GM19397 (cell line): ENCODE results near the gene GAL3ST2.
"Not testable (repeated sequence)": the region's sequence is repeated elsewhere in the genome, so short reads cannot be mapped to it uniquely, and the experiment has no call there.

Source experiments
- ATAC-seq: cut with Tn5 transposase; IDR thresholded peaks from one replicate; pipeline ENCODE4 v1.9.1; 2021; ENCODE audit warnings: mild to moderate bottlenecking, moderate library complexity; ENCODE audit not compliant: unreplicated experiment

Gene GAL3ST2

DNA sequence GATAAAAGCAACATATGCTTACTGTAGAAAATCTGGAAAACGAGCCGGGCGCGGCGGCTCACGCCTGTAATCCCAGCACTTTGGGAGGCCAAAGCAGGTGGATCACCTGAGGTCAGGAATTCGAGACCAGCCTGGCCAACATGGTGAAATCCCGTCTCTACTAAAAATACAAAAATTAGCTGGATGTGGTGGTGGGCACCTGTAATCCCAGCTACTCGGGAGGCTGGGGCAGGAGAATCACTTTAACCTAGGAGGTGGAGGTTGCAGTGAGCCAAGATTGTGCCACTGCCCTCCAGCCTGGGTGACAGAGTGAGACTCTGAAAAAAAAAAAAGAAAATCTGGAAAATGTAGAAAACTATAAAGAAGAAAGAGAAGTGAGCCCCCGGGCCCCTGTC is 41.2 kb downstream of the GAL3ST2 start:
- not testable (repeated sequence) for ATAC-seq

DNA sequence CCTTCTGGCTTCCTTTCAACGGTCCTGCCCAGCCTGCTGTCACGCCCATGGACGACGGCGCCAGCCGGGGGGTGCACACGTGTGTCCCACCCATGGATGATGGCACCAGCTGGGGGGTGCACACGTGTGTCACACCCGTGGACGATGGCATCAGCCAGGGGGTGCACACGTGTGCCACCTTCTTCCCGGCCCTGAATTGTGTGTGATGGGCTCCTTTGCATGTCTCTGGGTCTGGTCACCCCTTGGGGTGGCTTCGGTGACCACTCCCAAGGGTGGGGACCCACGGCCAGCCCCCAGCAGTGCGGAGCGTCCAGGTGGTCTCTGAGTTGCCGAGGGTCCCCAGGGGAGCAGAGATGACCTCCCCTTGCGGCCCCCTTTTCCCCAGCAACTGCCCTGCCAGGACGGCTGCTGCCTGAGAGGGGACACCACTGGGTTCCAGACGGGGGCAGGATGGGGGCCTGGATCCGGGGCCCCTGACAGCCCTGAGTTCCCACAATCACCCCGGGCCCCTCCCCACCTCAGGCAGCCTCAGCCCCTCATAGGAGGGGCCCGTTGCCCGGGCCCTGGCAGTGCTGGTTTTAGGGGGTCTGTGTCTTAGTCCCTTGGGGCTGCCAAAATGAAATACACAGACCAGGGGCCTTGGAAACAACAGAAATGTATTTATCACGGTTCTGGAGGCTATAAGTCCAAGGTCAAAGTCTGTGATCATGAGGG is 41.8 kb downstream of the GAL3ST2 start:
- no peak for ATAC-seq

DNA sequence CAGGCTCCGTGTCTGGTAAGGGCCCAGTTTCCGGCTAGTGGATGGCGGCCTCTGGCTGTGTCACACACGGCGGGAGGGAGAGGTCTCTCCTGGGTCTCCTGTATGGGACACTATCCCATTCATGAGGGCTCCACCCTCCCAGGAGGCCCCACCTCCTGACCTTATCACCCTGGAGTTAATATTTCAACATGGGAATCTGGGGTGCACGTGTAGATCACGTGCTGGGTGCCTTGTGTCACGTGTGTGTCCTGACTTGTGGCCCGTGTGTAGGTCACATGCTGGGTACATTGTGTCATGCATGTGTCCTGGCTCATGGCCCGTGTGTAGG is 42.3 kb downstream of the GAL3ST2 start:
- ATAC-seq: no peak

GRCh38 chr2:241819947-241820624 is 43.5 kb downstream of the GAL3ST2 start:
- ATAC-seq: not testable (repeated sequence)

DNA sequence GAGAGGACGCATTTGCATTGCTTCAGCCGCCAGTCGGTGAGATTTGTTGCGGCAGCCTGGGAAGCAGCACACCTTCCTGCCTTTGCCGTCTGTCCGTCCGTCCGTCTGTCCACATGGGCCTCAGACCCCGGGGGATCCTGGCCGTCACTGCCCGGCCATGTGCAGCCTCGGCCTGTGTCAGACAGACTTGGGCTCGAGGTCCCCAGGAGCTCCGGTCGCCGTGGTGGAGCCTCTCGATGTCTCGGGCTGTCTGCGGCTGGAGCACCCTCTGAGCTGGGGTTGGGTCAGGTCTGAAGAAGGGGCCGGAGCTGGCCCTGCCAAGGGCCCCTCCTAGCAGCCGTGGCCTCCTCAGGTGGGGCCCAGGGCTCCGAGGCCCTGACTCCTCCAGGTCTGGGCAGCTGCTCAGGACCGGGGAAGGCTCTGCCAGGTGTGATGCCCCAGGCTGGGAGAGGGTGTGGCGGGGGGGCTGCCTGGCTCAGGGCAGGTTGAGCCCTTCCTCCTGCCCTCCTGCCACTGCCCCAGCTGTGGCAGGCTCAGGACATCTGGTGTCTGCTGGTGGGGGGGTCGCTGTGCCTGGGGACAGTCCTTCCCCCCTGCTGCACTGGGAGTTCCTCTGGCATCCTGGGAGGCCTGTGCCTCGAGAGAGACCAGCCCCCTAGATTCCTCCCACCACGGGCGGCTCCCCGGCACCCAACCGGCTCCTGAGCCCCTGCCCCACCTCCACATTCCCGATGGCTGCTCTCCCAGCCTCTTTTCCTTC is 44.2 kb downstream of the GAL3ST2 start:
- ATAC-seq: no peak

DNA sequence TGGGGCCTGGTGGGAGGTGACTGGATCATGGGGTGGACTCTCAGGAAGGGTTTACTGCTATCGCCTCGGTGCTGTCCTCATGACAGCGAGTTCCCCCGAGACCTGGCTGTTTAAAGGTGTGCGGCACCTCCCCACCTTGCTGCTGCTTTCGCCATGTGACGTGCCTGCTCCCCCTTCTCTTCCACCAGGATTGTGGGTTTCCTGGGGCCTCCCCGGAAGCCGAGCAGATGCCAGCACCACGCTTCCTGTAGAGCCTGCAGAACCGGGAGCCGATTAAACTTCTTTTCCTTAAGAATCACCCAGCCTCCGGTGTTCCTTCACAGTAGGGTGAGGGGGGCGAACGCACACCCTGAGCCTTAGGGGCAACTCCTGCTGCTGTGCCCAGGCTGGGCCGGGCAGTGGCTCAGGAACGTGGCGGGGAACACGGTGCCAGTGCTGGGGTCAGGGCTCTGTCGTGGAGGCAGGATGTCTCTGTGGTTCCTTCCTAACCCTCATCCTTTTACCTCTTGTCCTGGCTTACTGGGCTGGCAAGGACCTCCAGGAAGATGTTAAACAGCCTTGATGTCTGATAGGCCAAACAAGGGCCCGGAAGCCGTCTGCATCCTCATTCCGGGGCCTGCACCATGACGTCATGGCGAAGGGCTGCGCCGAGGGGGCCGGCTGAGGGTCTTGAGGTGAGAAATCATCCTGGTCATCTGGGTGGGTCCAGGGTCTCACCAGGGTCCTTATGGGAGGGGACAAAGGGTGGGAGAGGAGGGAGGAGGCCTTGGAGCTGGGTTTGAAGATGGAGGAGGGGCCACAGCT is 45.0 kb downstream of the GAL3ST2 start:
- ATAC-seq: no peak

DNA sequence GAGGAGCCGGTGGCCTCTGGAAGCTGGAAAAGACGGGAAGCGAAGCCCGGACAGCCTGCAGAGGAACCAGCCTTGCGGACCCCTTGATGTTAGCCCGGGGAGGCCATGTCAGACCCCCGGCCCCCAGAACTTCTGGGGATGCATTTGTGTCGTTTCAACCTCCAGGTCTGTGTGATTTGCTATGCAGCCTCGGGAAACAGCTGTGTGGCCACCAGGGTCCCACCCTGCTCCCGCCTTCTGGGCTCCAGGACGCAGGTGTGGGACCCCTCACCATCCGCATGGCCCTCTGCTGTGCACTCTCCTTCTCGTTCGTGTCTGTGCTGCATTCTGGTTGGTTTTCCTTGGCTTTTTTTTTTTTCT is 45.6 kb downstream of the GAL3ST2 start:
- no peak for ATAC-seq

DNA sequence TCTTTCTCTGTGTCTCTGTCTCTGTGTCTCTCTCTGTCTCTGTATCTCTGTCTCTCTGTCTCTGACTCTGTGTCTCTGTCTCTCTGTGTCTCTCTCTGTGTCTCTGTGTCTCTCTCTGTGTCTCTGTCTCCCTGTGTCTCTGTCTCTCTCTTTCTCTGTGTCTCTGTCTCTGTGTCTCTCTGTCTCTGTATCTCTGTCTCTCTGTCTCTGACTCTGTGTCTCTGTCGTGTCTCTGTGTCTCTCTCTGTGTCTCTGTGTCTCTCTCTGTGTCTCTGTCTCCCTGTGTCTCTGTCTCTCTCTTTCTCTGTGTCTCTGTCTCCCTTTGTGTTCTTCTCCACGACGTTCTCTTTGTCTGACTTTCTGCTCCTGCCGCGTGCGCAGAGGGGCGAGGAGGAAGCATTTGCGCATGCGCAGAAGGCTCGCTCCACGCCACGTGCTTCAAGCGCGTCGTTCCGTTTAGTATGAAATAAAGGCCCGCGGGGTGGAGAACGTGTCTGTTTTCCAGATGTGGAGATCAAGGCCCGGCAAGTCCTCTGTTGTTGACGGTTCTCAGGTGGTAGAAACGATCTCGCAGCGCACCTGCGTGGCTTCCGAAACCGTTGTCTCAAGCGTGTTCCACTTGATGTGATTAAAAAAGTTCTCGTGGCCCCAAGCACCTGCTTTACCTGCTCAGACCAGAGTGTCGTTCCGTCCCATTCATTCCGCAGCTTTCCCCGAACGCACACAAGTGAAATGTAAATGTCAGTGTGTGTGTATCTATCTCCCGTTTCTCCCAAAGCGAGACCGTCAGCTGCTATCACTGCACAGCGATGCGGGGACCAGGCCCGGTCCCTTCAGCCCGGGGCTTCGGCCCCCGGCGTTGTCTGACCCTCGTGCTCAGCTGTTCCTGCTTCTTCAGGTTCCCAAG is 47.2 kb downstream of the GAL3ST2 start:
- not testable (repeated sequence) for ATAC-seq

DNA sequence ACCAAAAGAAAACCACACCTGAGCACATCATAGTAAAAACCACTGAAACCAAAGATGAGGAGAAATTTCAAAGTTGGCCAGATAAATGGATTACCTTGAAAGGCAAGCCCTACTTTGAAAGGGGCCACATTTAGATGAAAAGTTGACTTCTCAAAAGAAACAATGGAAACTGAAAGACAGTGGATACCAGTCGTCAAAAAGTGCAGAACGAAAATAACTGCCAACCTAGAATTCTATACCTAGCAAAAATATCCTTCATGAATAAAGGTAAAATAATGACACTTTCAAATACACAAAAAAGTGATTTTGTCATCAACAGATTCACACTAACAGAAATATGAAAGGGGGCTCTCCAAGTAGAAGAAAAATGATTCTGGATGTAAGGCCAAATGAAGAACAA is 50.8 kb downstream of the GAL3ST2 start:
- ATAC-seq: no peak

- no peak for ATAC-seq
These were observed 56.6 kb downstream of the GAL3ST2 start for GRCh38 chr2:241833101-241833663.

DNA sequence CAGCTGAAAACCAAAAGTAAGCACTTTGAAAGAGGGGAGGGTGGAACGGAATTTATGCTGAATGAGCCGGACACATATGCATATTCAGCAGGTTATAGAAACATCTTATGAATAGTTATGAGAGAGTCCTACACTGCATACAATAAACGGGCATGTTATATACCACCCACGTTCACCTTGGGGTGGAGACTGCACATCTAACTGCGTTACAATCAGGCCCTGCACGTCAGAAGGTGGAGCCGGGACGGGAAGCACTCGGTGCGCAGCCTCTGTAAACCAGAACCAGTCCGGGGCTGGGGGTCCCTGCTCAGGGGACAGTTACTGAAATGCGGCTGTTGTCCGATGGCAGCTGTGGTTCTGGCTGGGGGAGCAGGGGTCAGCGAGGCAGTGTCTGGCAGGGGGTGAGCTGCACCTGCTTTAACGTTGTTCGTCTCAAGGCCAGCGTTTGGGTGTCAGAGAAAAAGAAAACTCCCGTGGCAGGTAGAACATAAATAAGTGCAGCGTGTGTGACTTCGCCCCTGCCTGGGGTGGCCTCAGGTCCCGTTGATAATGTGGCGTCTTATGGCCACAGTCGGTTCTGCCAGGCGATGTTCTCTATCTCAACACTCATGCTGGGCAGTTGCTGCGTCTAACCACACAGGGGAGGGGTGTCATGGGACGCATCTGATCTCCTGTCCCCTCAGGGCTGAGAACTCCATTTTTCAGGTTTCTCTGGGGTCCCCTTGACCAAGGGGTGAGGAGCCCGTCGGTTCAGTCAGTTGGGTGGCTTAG is 57.3 kb downstream of the GAL3ST2 start:
- ATAC-seq: not testable (repeated sequence)

GRCh38 chr2:241834527-241835210 is 58.0 kb downstream of the GAL3ST2 start:
- ATAC-seq: no peak

- ATAC-seq: no peak
These were observed 59.0 kb downstream of the GAL3ST2 start for GRCh38 chr2:241835611-241836010.

DNA sequence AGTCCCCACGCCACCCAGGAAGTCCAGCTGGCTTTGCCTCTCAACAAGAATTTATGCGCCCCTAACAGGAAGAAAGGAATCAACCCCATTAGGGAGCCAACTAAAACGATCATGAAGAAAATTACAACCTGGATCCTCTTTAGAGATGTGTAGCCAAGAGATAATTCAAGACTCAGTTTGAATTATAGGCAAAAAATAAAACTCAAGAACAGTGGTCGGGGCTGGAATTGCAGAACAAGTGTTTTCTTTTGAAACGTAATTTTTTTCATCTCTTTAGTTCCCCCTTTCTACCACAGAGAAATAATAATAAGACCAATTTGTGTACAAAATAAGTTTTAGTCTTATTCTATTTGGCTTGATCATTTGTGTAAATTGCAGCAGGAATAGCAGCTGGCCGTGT is 59.7 kb downstream of the GAL3ST2 start:
- no peak for ATAC-seq

DNA sequence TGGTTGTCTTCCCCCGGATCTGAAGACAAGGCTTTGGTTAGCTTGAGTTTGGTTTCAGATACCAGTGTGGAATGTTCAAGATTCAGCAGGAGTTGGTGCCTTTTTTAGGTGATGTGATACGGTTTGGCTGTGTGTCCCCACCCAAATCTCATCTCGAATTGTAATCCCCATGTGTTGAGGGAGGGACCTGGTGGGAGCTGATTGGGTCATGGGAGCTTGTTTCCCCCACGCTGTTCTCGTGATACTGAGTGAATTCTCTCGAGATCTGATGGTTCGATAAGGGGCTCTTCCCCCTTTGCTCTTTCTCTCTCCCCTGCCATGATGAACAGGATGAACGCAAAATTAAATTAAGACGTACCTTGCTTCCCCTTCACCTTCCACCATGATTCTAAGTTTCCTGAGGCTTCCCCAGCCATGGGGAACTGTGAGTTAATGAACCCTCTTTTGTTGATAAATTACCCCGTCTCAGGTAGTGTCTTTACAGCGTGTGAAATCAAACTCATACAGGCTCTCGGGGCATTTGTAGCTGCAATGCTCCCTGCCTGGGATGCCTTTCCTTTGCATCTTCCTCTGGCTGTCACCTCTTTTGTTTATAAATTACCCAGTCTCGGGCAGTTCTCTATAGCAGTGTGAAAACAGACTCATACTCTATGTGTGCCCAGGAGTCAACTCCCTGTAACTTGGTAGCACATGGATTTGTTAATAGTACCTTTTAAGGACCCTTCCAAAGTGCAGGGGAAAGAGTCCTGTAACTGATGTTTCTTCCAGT is 60.8 kb downstream of the GAL3ST2 start:
- no peak for ATAC-seq

DNA sequence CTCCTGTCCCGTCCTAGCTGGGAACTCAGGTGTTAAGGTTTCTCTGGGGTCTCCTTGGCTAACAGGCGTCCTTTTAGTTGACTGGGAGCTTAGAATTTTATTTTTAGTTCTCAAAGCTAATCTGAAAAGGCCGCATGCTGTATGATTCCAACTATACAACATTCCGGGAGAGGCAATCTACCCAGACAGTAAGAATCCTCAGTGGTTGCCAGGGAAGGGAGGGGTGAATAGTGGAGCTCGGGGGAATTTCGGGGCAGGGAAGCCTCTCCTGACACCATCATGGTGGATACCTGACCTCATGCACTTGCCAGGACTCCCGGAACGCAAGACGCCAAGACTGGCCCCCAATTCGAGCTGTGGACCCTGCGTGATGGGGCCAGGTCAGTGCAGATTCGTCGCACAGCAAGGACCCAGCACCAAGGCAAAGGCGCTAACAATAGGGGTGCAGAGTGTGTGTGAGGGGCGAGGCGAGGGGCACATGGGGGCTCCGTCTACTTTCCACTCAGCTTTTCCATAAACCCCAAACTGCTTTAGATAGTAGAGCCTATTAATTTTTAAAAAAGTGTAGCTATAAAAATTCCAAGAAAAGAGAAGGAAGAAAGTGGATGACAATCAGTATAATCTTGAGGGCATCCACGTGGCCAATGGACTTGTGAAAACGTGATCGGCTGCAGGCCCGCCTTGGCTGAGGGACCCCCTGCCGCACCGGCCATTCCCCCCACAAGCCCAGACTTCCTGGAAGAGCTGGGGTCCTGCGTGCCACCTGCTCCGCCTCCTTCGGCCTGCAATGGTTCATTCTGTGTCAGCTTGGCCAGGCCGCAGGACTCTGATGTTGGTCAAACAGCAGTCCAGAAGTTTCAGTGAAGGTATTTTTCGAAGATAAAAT is 64.8 kb downstream of the GAL3ST2 start:
- no peak for ATAC-seq

- no peak for ATAC-seq
These were observed 65.4 kb downstream of the GAL3ST2 start for GRCh38 chr2:241842067-241842415.
